Brain pericyte (primary cell): ENCODE measurements around the gene CYB5A.

Source experiments
- DNase-seq: peaks from one replicate; pipeline ENCODE4 v3.0.0-alpha.2; 2012; ENCODE audit warnings: low read depth, low spot score

Gene CYB5A

DNA sequence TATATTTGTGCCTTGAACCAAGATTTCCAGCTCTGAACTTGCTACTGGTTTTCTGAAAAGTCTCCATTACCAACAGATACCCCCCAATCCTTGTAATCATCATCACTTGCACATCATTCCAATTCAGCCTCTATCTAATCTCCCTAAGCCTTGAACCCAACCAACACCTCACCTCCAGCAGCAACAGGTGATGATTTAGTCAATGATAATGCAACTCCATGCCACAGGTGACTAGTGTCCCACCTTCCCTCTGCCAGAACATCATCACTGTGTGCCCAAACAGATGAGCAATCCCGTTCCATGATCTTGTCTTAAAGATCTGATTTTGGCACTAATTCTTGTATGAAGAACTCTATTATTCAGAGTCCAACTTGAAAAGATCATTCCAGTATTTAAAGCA lies 75.9 kb downstream of the CYB5A start:
- no peak for DNase-seq

DNA sequence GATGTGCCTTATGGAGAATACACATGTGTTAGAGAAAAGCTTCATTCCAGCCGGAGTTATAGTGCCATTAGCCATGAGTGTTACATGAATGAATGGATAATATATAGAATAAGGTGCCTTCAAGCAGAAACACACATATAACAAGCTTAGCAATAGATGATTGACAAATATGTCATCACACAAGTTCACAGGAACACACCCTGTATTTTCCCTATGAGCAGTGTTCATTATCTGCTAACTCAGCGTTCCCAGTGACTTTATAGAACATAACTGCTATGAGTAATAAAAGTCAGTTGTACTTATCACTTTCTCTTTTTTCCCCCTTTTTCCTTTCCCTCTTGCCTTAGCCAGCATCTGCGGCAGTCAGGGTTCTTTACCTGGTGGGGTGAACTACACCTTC lies 78.3 kb downstream of the CYB5A start:
- no peak for DNase-seq

DNA sequence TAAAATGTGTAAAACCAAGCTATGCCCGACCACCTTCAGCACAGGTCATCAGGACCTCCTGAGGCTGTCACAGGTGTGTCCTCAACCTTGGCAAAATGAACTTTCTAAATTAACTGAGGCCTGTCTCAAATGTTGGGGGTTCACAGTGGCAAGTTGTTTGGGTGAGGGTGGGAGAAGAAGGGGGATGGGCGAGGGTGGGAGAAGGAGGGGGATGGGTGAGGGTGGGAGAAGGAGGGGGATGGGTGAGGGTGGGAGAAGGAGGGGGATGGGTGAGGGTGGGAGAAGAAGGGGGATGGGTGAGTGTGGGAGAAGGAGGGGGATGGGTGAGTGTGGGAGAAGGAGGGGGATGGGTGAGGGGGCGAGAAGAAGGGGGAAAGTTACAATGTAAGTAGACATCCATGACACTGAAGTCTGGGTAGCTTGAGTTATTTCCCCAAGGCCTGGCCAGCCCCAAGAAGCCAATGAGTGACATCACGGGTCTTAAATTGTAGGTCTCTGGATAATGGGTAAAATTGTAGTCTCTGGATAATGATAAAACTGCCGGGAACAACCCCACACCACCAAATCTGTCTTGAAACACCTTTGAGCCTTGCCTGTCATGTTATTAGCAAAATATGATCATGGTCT lies 87.1 kb downstream of the CYB5A start:
- no peak for DNase-seq

DNA sequence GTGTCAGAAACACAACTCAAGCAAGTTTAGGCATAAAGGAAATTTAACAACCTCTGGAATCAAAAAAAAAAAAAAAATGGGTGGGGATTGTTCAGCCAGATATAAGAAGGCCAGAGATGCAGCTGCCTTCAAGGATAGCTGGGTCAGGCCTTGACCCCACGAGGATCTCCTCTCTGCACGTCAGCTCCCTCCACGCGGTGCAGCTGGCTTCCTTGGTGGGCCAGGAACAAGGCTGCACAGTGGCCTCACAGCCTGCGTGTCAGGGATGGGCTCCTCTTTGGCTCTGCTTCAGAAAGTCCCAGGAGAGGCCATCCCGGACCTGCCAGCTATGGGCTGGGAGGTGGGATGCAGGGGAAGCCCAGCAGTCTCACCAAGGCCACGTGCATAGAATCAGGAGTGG lies 88.0 kb downstream of the CYB5A start:
- DNase-seq = no peak
